HFFc6 (cell line): Measurements from ENCODE around the gene AHCY. TPM values are rescaled to one million over a fixed set of nuclear protein-coding genes. Genes with fewer than 3 reads are reported as not detected.
"Not testable (repeated sequence)": the region's sequence is repeated elsewhere in the genome, so short reads cannot be mapped to it uniquely, and the experiment has no call there.

Experiments
- DNase-seq: peaks from one replicate; pipeline ENCODE4 v3.0.0-alpha.2; 2018
- H3K27ac Mint-ChIP-seq: 2 replicates; pipeline ENCODE4 v1.8.0; 2020; ENCODE audit warnings: mild to moderate bottlenecking, mixed read lengths
- H3K27me3 Mint-ChIP-seq: 2 replicates; pipeline ENCODE4 v1.8.0; 2021; ENCODE audit warnings: mild to moderate bottlenecking, moderate library complexity, mixed read lengths; ENCODE audit not compliant: insufficient read depth
- H3K36me3 Mint-ChIP-seq: 2 replicates; pipeline ENCODE4 v1.8.0; 2021; ENCODE audit warnings: low read depth, mixed read lengths
- H3K4me1 Mint-ChIP-seq: 2 replicates; pipeline ENCODE4 v1.8.0; 2020; ENCODE audit warnings: low read depth, mixed read lengths
- H3K4me3 Mint-ChIP-seq: 2 replicates; pipeline ENCODE4 v1.8.0; 2020; ENCODE audit warnings: mild to moderate bottlenecking, moderate library complexity, mixed read lengths
- H3K9me3 Mint-ChIP-seq: 2 replicates; pipeline ENCODE4 v1.8.0; 2020; ENCODE audit warnings: mild to moderate bottlenecking, mixed read lengths
- CTCF ChIP-seq: fragments of 200-600 bp; sonication (generic); IDR thresholded peaks from 2 replicates; pipeline ENCODE4 v1.5.0; 2021; ENCODE audit warnings: antibody characterized with exemption, mild to moderate bottlenecking
- total RNA-seq, 6 experiments: library from RNA; stranded (reverse); fragmentation: NEBNext Ultra II Directional; extraction: Animal tissue kit (Norgen Biotek cat#: 25700); gene quantifications; 2 replicates in 1 of 6; 3 replicates in 5 of 6; pipeline ENCODE4 v1.2.3, GENCODE V29; 2021

Gene AHCY
- total RNA-seq, 6 experiments from 2014 or later: 104 to 150 (median 109) TPM

GRCh38 chr20:34264141-34264540 is 39.0 kb downstream of the AHCY start:
- Mint-ChIP-seq H3K9me3 (no peaks in the 10 kb centered on the region), H3K27me3 (no peaks in the 10 kb centered on the region), H3K27ac (no peak overlapping the region), H3K4me1 (peaks cover 12% of the 10 kb centered on the region), H3K4me3 (no peak overlapping the region), H3K36me3 (no peaks in the 10 kb centered on the region)
- DNase-seq: no peak
- no peak for TF ChIP-seq CTCF

GRCh38 chr20:34263468-34263867 is 39.7 kb downstream of the AHCY start:
- H3K27ac Mint-ChIP-seq, H3K27me3 Mint-ChIP-seq, H3K36me3 Mint-ChIP-seq, H3K4me3 Mint-ChIP-seq, DNase-seq, H3K9me3 Mint-ChIP-seq: not testable (repeated sequence)
- peaks cover 12% of the 10 kb centered on the region for H3K4me1 Mint-ChIP-seq

GRCh38 chr20:34262488-34263288 is 40.5 kb downstream of the AHCY start:
- TF ChIP-seq CTCF: no peak
- Mint-ChIP-seq H3K27ac (peak overlapping the region; percentile 74), H3K27me3 (no peaks in the 10 kb centered on the region), H3K36me3 (no peaks in the 10 kb centered on the region), H3K4me3 (peak overlapping the region; percentile 62; the same call in 1 of the 2 replicates), H3K9me3 (no peaks in the 10 kb centered on the region), H3K4me1 (peaks cover 12% of the 10 kb centered on the region)
- no peak for DNase-seq

GRCh38 chr20:34260208-34260942 is 42.8 kb downstream of the AHCY start:
- H3K27ac Mint-ChIP-seq: no peak overlapping the region

GRCh38 chr20:34256629-34257124 is 46.5 kb downstream of the AHCY start:
- no peak for TF ChIP-seq CTCF
- no peaks in the 10 kb centered on the region for H3K4me1 Mint-ChIP-seq
- DNase-seq: no peak
- H3K27me3 Mint-ChIP-seq: peaks cover 2% of the 10 kb centered on the region; the same call in 1 of the 2 replicates
- H3K36me3 Mint-ChIP-seq: no peaks in the 10 kb centered on the region
- no peaks in the 10 kb centered on the region for H3K9me3 Mint-ChIP-seq
- H3K27ac Mint-ChIP-seq: no peak overlapping the region
- no peak overlapping the region for H3K4me3 Mint-ChIP-seq

More at GRCh38 chr20:34260208-34260942, 42.8 kb downstream of the AHCY start:
- no peak for DNase-seq
- H3K27me3 Mint-ChIP-seq: no peaks in the 10 kb centered on the region
- no peaks in the 10 kb centered on the region for H3K9me3 Mint-ChIP-seq
- H3K4me3 Mint-ChIP-seq: no peak overlapping the region
- H3K4me1 Mint-ChIP-seq: peaks cover 12% of the 10 kb centered on the region
- H3K36me3 Mint-ChIP-seq: no peaks in the 10 kb centered on the region
- no peak for TF ChIP-seq CTCF

GRCh38 chr20:34254979-34255378 is 48.2 kb downstream of the AHCY start:
- no peaks in the 10 kb centered on the region for H3K4me1 Mint-ChIP-seq
- H3K4me3 Mint-ChIP-seq: no peak overlapping the region
- H3K9me3 Mint-ChIP-seq: no peaks in the 10 kb centered on the region
- H3K27me3 Mint-ChIP-seq: peaks cover 2% of the 10 kb centered on the region; the same call in 1 of the 2 replicates
- TF ChIP-seq CTCF: no peak
- H3K27ac Mint-ChIP-seq: no peak overlapping the region
- no peaks in the 10 kb centered on the region for H3K36me3 Mint-ChIP-seq
- DNase-seq: no peak

GRCh38 chr20:34252431-34253086 is 50.6 kb downstream of the AHCY start:
- H3K9me3 Mint-ChIP-seq, H3K27me3 Mint-ChIP-seq, H3K27ac Mint-ChIP-seq: not testable (repeated sequence)

More at GRCh38 chr20:34252431-34253086, 50.6 kb downstream of the AHCY start:
- not testable (repeated sequence) for DNase-seq, H3K36me3 Mint-ChIP-seq, H3K4me1 Mint-ChIP-seq, H3K4me3 Mint-ChIP-seq
